Measurements from ENCODE around the gene JMJD8.

The JMJD8 gene

GRCh38 chr16:702341-702740 is 18.2 kb upstream of the JMJD8 start:
- Histone ChIP-seq H3K27me3 (no peaks in the 10 kb centered on the region), H3K4me1 (peaks cover 3% of the 10 kb centered on the region; the same call in 1 of the 2 replicates), H3K36me3 (peaks cover 12% of the 10 kb centered on the region), H3K4me3 (ENCODE audit: low read depth, low read length) (no peak overlapping the region), H3K9me3 (no peaks in the 10 kb centered on the region)
- no peak for DNase-seq
- no peak for TF ChIP-seq CTCF (IDR thresholded peaks at IDR 0.05; ENCODE audit: low read depth, low read length)

- Histone ChIP-seq H3K36me3 (peaks cover 12% of the 10 kb centered on the region), H3K9me3 (no peaks in the 10 kb centered on the region), H3K4me1 (peaks cover 3% of the 10 kb centered on the region; the same call in 1 of the 2 replicates), H3K27me3 (no peaks in the 10 kb centered on the region), H3K4me3 (ENCODE audit: low read depth, low read length) (no peak overlapping the region)
- TF ChIP-seq CTCF (IDR thresholded peaks at IDR 0.05; ENCODE audit: low read depth, low read length), result no peak
- no peak for DNase-seq
Observed at GRCh38 chr16:700684-701584, 16.8 kb upstream of the JMJD8 start.

- H3K36me3 ChIP-seq, result peaks cover 18% of the 10 kb centered on the region
- H3K9me3 ChIP-seq, result no peaks in the 10 kb centered on the region
- no peaks in the 10 kb centered on the region for H3K27me3 ChIP-seq
- TF ChIP-seq CTCF (IDR thresholded peaks at IDR 0.05; ENCODE audit: low read depth, low read length), result no peak
- H3K4me3 ChIP-seq (ENCODE audit: low read depth, low read length), result no peak overlapping the region
- no peaks in the 10 kb centered on the region for H3K4me1 ChIP-seq
- DNase-seq, result no peak
Observed at GRCh38 chr16:698911-699671, 15.0 kb upstream of the JMJD8 start.

GRCh38 chr16:695355-696089 is 11.4 kb upstream of the JMJD8 start:
- Histone ChIP-seq H3K4me1 (no peaks in the 10 kb centered on the region), H3K4me3 (ENCODE audit: low read depth, low read length) (no peak overlapping the region), H3K9me3 (no peaks in the 10 kb centered on the region), H3K27me3 (no peaks in the 10 kb centered on the region), H3K36me3 (peaks cover 9% of the 10 kb centered on the region)
- TF ChIP-seq CTCF (IDR thresholded peaks at IDR 0.05; ENCODE audit: low read depth, low read length), result no peak
- no peak for DNase-seq

- DNase-seq, result no peak
- Histone ChIP-seq H3K9me3 (no peaks in the 10 kb centered on the region), H3K27me3 (no peaks in the 10 kb centered on the region), H3K4me3 (ENCODE audit: low read depth, low read length) (no peak overlapping the region), H3K36me3 (peaks cover 9% of the 10 kb centered on the region), H3K4me1 (no peaks in the 10 kb centered on the region)
- TF ChIP-seq CTCF (IDR thresholded peaks at IDR 0.05; ENCODE audit: low read depth, low read length), result no peak
Observed at GRCh38 chr16:694863-695354, 10.8 kb upstream of the JMJD8 start.
